Neuronal stem cell (in vitro differentiated cells): Measurements from ENCODE around the gene LDLRAD3.

ENCODE experiments used
- DNase-seq: peaks from one replicate; pipeline ENCODE4 v3.0.0-alpha.2; 2013; ENCODE audit warnings: low spot score
- H2AFZ ChIP-seq: one replicate; pipeline ENCODE4 v1.6.1; 2013; ENCODE audit warnings: mild to moderate bottlenecking, low read length, inconsistent platforms
- H2AK5ac ChIP-seq: 2 replicates; pipeline ENCODE4 v1.6.1; 2013; ENCODE audit warnings: low read depth, mild to moderate bottlenecking, inconsistent platforms, low read length, moderate library complexity, mixed read lengths
- H2BK120ac ChIP-seq: 2 replicates; pipeline ENCODE4 v1.6.1; 2013; ENCODE audit warnings: low read depth, mild to moderate bottlenecking, inconsistent platforms, low read length, moderate library complexity, mixed read lengths
- H2BK12ac ChIP-seq: one replicate; pipeline ENCODE4 v1.6.1; 2013; ENCODE audit warnings: low read length, inconsistent platforms
- H2BK15ac ChIP-seq: 2 replicates; pipeline ENCODE4 v1.6.1; 2013; ENCODE audit warnings: mild to moderate bottlenecking, low read length, inconsistent platforms, mixed read lengths
- H2BK5ac ChIP-seq: one replicate; pipeline ENCODE4 v1.6.1; 2013; ENCODE audit warnings: inconsistent platforms, mild to moderate bottlenecking, low read length, moderate library complexity
- H3K14ac ChIP-seq: one replicate; pipeline ENCODE4 v1.6.1; 2013; ENCODE audit warnings: low read length, inconsistent platforms
- H3K18ac ChIP-seq: 2 replicates; pipeline ENCODE4 v1.6.1; 2013; ENCODE audit warnings: low read length, inconsistent platforms
- H3K23ac ChIP-seq: 2 replicates; pipeline ENCODE4 v1.6.1; 2013; ENCODE audit warnings: low read depth, mild to moderate bottlenecking, mixed read lengths, low read length, inconsistent platforms; ENCODE audit not compliant: poor library complexity
- H3K27ac ChIP-seq: replicated peaks from 3 replicates; pipeline ENCODE4 v1.5.1; 2013; ENCODE audit warnings: low read length, inconsistent platforms
- H3K27me3 ChIP-seq, 3 experiments: 2 replicates each; pipeline ENCODE4 v1.6.1; 2013; ENCODE audit warnings: low read length in 3 of 3, mild to moderate bottlenecking in 2 of 3, inconsistent platforms in 1 of 3, low read depth in 1 of 3, mixed read lengths in 1 of 3, moderate library complexity in 1 of 3; ENCODE audit not compliant: control insufficient read depth in 3 of 3, insufficient read depth in 3 of 3
- H3K36me3 ChIP-seq, 2 donors: replicated peaks in 1 of 2; 2 replicates each; pipeline ENCODE4 v1.6.1; 2013; ENCODE audit warnings: low read length in 2 of 2; ENCODE audit not compliant: control insufficient read depth in 2 of 2, insufficient read depth in 2 of 2
- H3K4ac ChIP-seq: 2 replicates; pipeline ENCODE4 v1.6.1; 2013; ENCODE audit warnings: inconsistent platforms, mild to moderate bottlenecking, low read length, moderate library complexity
- H3K4me1 ChIP-seq, 2 donors: 1 replicate in 1 of 2; 2 replicates in 1 of 2; pipeline ENCODE4 v1.6.1; 2013; ENCODE audit warnings: low read length in 2 of 2, low read depth in 1 of 2; ENCODE audit not compliant: control insufficient read depth in 2 of 2, insufficient read depth in 1 of 2
- H3K4me2 ChIP-seq: one replicate; pipeline ENCODE4 v1.6.1; 2013; ENCODE audit warnings: mild to moderate bottlenecking, low read length, inconsistent platforms; ENCODE audit not compliant: insufficient read depth, poor library complexity, severe bottlenecking
- H3K4me3 ChIP-seq, 2 donors: 2 replicates each; pipeline ENCODE4 v1.5.1; 2013; ENCODE audit warnings: low read length in 2 of 2, mild to moderate bottlenecking in 2 of 2, inconsistent platforms in 1 of 2, moderate library complexity in 1 of 2
- H3K79me1 ChIP-seq: one replicate; pipeline ENCODE4 v1.6.1; 2013; ENCODE audit warnings: low read depth, mild to moderate bottlenecking, inconsistent platforms, low read length, moderate library complexity
- H3K9ac ChIP-seq: one replicate; pipeline ENCODE4 v1.6.1; 2013; ENCODE audit warnings: mild to moderate bottlenecking, low read depth, low read length, inconsistent platforms; ENCODE audit not compliant: poor library complexity
- H3K9me3 ChIP-seq, 2 donors: replicated peaks in 1 of 2; 2 replicates each; pipeline versions ENCODE3 to v1.6.1; 2013; ENCODE audit warnings: low read length in 2 of 2, mild to moderate bottlenecking in 2 of 2, inconsistent platforms in 1 of 2, low read depth in 1 of 2, mixed read lengths in 1 of 2, moderate library complexity in 1 of 2; ENCODE audit not compliant: control insufficient read depth in 2 of 2, insufficient read depth in 1 of 2
- H4K8ac ChIP-seq: one replicate; pipeline ENCODE4 v1.6.1; 2013; ENCODE audit warnings: low read depth, mild to moderate bottlenecking, inconsistent platforms, low read length, moderate library complexity
- H4K91ac ChIP-seq: one replicate; pipeline ENCODE4 v1.6.1; 2013; ENCODE audit warnings: low read length, low read depth, mild to moderate bottlenecking, inconsistent platforms; ENCODE audit not compliant: poor library complexity
- WGBS, 2 donors: extraction: QIAGEN DNeasy Blood & Tissue Kit; methylation state at CpG; one replicate each; pipeline ENCODE4 v1.1.7; 2013; ENCODE audit warnings: missing lambda C conversion rate in 2 of 2, mixed read lengths in 1 of 2; ENCODE audit not compliant: insufficient read length in 2 of 2, insufficient replicate concordance in 1 of 2; ENCODE audit errors: extremely low coverage in 2 of 2; 5-methylcytosine and 5-hydroxymethylcytosine counted together

LDLRAD3 gene

DNA sequence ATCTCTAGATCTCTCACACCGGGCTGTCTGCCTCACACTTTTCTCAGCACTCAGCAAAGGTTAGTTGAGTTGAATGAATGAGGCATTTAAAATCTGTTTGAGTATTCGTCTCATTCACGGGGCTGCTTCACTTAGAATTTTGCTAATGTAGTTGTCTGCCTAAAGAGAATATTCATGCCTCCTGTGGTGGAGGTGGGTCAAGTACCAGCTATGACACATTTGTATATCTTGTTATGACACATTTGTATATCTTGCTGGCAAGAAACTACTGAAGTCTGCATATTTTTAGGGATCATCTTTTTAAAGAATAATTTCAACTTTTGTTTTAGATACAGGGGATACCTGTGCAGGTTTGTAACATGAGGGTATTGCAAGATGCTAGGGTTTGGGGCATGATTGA, 43.1 kb downstream of the LDLRAD3 start:
- H3K4me2 ChIP-seq = no peak overlapping the region
- H2BK5ac ChIP-seq = no peak overlapping the region
- peaks cover 6 to 31% of the 10 kb centered on the region in 2 donors for H3K9me3 ChIP-seq
- no peak overlapping the region for H3K23ac ChIP-seq
- peaks cover 10 to 16% of the 10 kb centered on the region in 2 donors for H3K4me1 ChIP-seq
- no peak overlapping the region for H2BK15ac ChIP-seq
- no peak for DNase-seq
- no peak overlapping the region for H3K9ac ChIP-seq
- H3K79me1 ChIP-seq = no peaks in the 10 kb centered on the region
- H3K4ac ChIP-seq = no peak overlapping the region
- H3K27ac ChIP-seq = no peak overlapping the region
- no peak overlapping the region for H3K4me3 ChIP-seq
- no peak overlapping the region for H3K14ac ChIP-seq
- no peak overlapping the region for H4K91ac ChIP-seq
- H3K18ac ChIP-seq = no peak overlapping the region
- no CpG with 5 or more reads among the region's 3 CpGs for WGBS, 2 donors
- no peak overlapping the region for H2AFZ ChIP-seq
- H3K27me3 ChIP-seq = no peaks in the 10 kb centered on the region
- no peak overlapping the region for H2AK5ac ChIP-seq
- no peak overlapping the region for H4K8ac ChIP-seq
- no peaks in the 10 kb centered on the region for H3K36me3 ChIP-seq
- H2BK12ac ChIP-seq = no peak overlapping the region
- H2BK120ac ChIP-seq = no peak overlapping the region

DNA sequence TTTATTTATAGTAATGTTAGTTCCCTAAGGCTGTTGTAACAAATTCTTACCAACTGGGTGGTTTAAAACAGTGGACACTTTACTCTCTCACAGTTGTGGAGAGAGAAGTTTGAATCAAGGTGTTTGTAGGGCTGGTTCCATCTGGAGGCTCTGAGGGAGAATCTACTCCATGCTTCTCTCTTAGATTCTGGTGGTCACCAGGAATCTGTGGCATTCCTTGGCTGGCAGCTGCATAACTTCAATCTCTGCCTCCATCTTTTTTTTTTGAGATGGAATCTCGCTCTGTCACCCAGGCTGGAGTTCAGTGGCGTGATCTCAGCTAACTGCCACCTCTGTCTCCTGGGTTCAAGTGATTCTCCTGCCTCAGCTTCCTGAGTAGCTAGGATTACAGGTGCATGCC, 46.3 kb downstream of the LDLRAD3 start:
- Histone ChIP-seq H3K9me3 (peaks cover 3 to 32% of the 10 kb centered on the region in 2 donors), H3K9ac (no peak overlapping the region), H3K23ac (no peak overlapping the region), H2AK5ac (no peak overlapping the region), H3K14ac (no peak overlapping the region), H2AFZ (no peak overlapping the region), H2BK15ac (no peak overlapping the region), H3K18ac (no peak overlapping the region), H3K36me3 (peaks cover 0 to 7% of the 10 kb centered on the region in 2 donors), H4K91ac (no peak overlapping the region), H3K4me2 (no peak overlapping the region), H2BK5ac (no peak overlapping the region), H3K27me3 (no peaks in the 10 kb centered on the region), H3K4me3 (no peak overlapping the region), H2BK12ac (no peak overlapping the region), H3K27ac (no peak overlapping the region), H4K8ac (no peak overlapping the region), H3K4me1 (peaks cover 10 to 18% of the 10 kb centered on the region in 2 donors), H2BK120ac (no peak overlapping the region), H3K79me1 (no peaks in the 10 kb centered on the region), H3K4ac (no peak overlapping the region)
- DNase-seq = no peak
- WGBS, 2 donors = no CpG with 5 or more reads among the region's 2 CpGs

- H3K27ac ChIP-seq = no peak overlapping the region
- no CpG with 5 or more reads among the region's 3 CpGs for WGBS, 2 donors
These were observed 47.0 kb downstream of the LDLRAD3 start for GRCh38 chr11:35990816-35991215.

GRCh38 chr11:35992548-35992947, 48.7 kb downstream of the LDLRAD3 start:
- H3K14ac ChIP-seq = no peak overlapping the region
- no peak overlapping the region for H2BK5ac ChIP-seq
- peaks cover 10 to 18% of the 10 kb centered on the region in 2 donors for H3K4me1 ChIP-seq
- H3K27ac ChIP-seq = no peak overlapping the region
- H3K36me3 ChIP-seq = peaks cover 1 to 12% of the 10 kb centered on the region in 2 donors
- no peak overlapping the region for H4K91ac ChIP-seq
- no peak overlapping the region for H2AK5ac ChIP-seq
- no peak overlapping the region for H3K4me2 ChIP-seq
- H3K27me3 ChIP-seq = no peaks in the 10 kb centered on the region
- no peak for DNase-seq
- no peak overlapping the region for H2AFZ ChIP-seq
- H3K23ac ChIP-seq = no peak overlapping the region
- H2BK15ac ChIP-seq = no peak overlapping the region
- H3K9ac ChIP-seq = no peak overlapping the region
- no peak overlapping the region for H2BK12ac ChIP-seq
- no peak overlapping the region for H3K4ac ChIP-seq
- no peak overlapping the region for H3K4me3 ChIP-seq
- peaks cover 2 to 38% of the 10 kb centered on the region in 2 donors for H3K9me3 ChIP-seq
- peaks cover 2% of the 10 kb centered on the region for H3K79me1 ChIP-seq
- no peak overlapping the region for H4K8ac ChIP-seq
- H2BK120ac ChIP-seq = no peak overlapping the region
- no peak overlapping the region for H3K18ac ChIP-seq

More at GRCh38 chr11:35990816-35991215, 47.0 kb downstream of the LDLRAD3 start:
- no peak overlapping the region for H2BK12ac ChIP-seq
- H3K18ac ChIP-seq = no peak overlapping the region
- H2BK120ac ChIP-seq = no peak overlapping the region
- no peak overlapping the region for H2AK5ac ChIP-seq
- H3K4ac ChIP-seq = no peak overlapping the region
- H3K4me2 ChIP-seq = no peak overlapping the region
- peaks cover 10 to 18% of the 10 kb centered on the region in 2 donors for H3K4me1 ChIP-seq
- DNase-seq = no peak
- H4K91ac ChIP-seq = no peak overlapping the region
- no peak overlapping the region for H2BK5ac ChIP-seq
- H3K9me3 ChIP-seq = peaks cover 1 to 33% of the 10 kb centered on the region in 2 donors
- no peak overlapping the region for H4K8ac ChIP-seq
- H3K27me3 ChIP-seq = no peaks in the 10 kb centered on the region
- no peak overlapping the region for H3K14ac ChIP-seq
- H2AFZ ChIP-seq = no peak overlapping the region
- H3K79me1 ChIP-seq = no peaks in the 10 kb centered on the region
- H3K9ac ChIP-seq = no peak overlapping the region
- no peak overlapping the region for H3K23ac ChIP-seq
- no peak overlapping the region for H3K4me3 ChIP-seq
- no peak overlapping the region for H2BK15ac ChIP-seq
- H3K36me3 ChIP-seq = peaks cover 0 to 7% of the 10 kb centered on the region in 2 donors
